ENCODE measurements around the gene TCTN2.

Gene TCTN2

GRCh38 chr12:123734268-123734667 lies 63.4 kb downstream of the TCTN2 start:
- in situ Hi-C loops (cut with MboI; ENCODE audit: low sequenced_read_pairs) = no loop called here

- in situ Hi-C loops (cut with MboI; ENCODE audit: low sequenced_read_pairs) = no loop called here
Observed at GRCh38 chr12:123741937-123742572, 71.1 kb downstream of the TCTN2 start.

- in situ Hi-C loops (cut with MboI; ENCODE audit: low sequenced_read_pairs) = no loop called here
Observed at GRCh38 chr12:123743002-123743401, 72.1 kb downstream of the TCTN2 start.

GRCh38 chr12:123744836-123745235 lies 73.9 kb downstream of the TCTN2 start:
- in situ Hi-C loops (cut with MboI; ENCODE audit: low sequenced_read_pairs) = no loop called here

GRCh38 chr12:123747309-123747708 lies 76.4 kb downstream of the TCTN2 start:
- in situ Hi-C loops (cut with MboI; ENCODE audit: low sequenced_read_pairs) = no loop called here

GRCh38 chr12:123748161-123748560 lies 77.2 kb downstream of the TCTN2 start:
- in situ Hi-C loops (cut with MboI; ENCODE audit: low sequenced_read_pairs) = no loop called here

GRCh38 chr12:123748661-123749060 lies 77.7 kb downstream of the TCTN2 start:
- in situ Hi-C loops (cut with MboI; ENCODE audit: low sequenced_read_pairs) = no loop called here

- in situ Hi-C loops (cut with MboI; ENCODE audit: low sequenced_read_pairs) = no loop called here
Observed at GRCh38 chr12:123749355-123749754, 78.4 kb downstream of the TCTN2 start.

GRCh38 chr12:123750159-123750656 lies 79.3 kb downstream of the TCTN2 start:
- in situ Hi-C loops (cut with MboI; ENCODE audit: low sequenced_read_pairs) = no loop called here

- in situ Hi-C loops (cut with MboI; ENCODE audit: low sequenced_read_pairs) = no loop called here
Observed at GRCh38 chr12:123752046-123752445, 81.1 kb downstream of the TCTN2 start.

GRCh38 chr12:123754041-123754772 lies 83.3 kb downstream of the TCTN2 start:
- in situ Hi-C loops (cut with MboI; ENCODE audit: low sequenced_read_pairs) = no loop called here

GRCh38 chr12:123757561-123757960 lies 86.6 kb downstream of the TCTN2 start:
- in situ Hi-C loops (cut with MboI; ENCODE audit: low sequenced_read_pairs) = no loop called here
